GM19463 (cell line): ENCODE results near the gene GCKR.

Experiments
- ATAC-seq: cut with Tn5 transposase; IDR thresholded peaks from one replicate; pipeline ENCODE4 v1.9.1; 2021; ENCODE audit warnings: mild to moderate bottlenecking, moderate library complexity; ENCODE audit not compliant: unreplicated experiment

Gene GCKR

GRCh38 chr2:27496357-27497287, at the start of gene GCKR:
GCKR (plus strand) TSS chr2:27496839; CDS start chr2:27496905, 66 bp downstream.
- no peak for ATAC-seq

GRCh38 chr2:27448381-27448780, 48.3 kb upstream of the GCKR start:
- ATAC-seq = no peak

GRCh38 chr2:27451095-27451494, 45.5 kb upstream of the GCKR start:
- ATAC-seq = no peak

DNA sequence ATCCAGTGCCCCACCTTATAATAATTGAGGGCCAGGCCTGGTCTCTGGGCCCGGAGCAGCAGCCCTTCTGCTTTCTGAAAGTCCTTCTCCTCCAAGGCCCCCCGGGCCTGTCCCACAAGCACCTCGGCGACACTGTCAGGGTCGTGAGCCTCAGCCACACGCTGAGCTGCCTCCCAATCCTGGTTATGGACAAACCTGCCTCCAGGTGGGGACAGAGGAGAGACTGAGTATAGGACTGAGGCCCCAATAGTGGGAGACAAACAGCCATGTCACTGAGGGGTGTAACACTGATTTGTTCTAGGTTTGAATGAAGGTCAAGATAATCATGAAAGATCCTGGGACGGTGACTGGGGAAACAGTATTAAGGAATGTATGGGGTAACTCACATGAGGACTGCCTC, 42.7 kb upstream of the GCKR start:
- ATAC-seq = no peak

DNA sequence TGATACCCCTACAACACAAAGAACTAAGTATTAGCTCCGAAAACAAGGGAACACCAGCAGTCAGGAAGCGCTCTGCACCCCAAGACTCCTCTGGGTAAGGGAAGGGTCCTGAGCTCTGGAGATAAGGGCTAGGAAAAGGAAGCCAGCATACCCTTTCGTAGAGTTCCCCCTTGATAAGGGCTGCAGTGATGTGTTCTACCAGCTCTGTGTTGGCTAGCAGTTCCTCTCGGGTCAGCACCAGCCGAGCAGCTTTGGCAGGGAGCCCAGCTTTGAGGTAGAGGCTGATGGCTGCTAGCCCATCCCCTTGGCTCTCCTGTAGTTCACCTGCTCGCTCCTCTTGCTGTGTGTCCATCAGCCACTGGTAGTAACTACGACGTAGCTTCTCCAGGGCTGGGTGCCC, 35.5 kb upstream of the GCKR start:
- ATAC-seq = no peak

DNA sequence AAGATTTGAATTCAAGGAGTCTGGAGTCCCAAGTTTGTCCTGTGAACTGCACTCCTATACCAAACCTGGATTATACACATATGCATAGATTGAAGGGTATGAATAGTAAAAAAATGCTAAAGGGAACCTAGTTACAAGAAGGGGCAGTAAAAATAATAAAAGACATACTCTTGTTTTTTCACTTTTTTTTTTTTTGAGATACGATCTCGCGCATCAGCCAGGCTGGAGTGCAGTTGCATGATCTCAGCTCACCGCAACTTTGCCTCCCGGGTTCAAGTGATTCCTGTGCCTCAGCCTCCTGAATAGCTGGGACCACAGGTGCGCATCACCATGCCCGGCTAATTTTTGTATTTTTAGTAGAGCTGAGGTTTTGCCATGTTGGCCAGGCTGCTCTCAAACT, 32.2 kb upstream of the GCKR start:
- ATAC-seq = no peak

DNA sequence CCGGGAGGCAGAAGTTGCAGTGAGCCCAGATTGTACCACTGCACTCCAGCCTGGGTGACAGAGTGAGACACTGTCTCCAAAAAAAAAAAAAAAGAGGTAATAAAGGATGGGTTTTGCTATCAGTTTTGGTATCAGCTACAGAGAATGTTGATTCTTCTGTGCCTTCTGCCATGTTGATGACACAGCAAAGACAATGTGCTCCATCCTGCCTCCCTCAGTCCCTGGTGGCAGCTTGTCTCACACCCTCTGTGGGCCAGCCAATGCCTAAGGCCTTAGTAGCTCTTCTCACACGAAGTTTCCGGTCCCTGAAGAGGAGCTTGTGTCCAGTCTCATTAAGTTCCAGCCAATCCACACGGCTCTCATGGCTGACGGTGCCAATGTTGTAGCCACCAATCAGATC, 24.7 kb upstream of the GCKR start:
- ATAC-seq = no peak

- ATAC-seq = no peak
Observed at GRCh38 chr2:27485496-27485895, 11.1 kb upstream of the GCKR start.

DNA sequence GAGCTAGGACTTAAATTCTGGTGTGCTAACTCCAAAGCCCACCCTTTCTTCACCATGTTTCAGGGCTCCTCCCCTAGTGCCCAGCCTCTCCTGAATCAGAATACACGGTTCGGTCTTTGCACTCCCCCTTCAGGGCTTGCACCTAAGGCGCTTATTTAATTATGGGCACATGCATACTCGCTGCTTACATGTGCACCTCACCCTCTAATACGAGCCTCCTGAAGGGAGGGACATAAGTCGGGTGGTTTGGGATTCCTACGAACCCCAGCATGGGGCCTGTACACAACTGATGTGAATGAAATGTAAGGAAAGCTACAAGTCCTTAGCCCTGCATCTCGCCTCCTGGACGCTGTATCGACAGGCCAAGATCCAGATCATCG, 7.5 kb upstream of the GCKR start:
- no peak for ATAC-seq

DNA sequence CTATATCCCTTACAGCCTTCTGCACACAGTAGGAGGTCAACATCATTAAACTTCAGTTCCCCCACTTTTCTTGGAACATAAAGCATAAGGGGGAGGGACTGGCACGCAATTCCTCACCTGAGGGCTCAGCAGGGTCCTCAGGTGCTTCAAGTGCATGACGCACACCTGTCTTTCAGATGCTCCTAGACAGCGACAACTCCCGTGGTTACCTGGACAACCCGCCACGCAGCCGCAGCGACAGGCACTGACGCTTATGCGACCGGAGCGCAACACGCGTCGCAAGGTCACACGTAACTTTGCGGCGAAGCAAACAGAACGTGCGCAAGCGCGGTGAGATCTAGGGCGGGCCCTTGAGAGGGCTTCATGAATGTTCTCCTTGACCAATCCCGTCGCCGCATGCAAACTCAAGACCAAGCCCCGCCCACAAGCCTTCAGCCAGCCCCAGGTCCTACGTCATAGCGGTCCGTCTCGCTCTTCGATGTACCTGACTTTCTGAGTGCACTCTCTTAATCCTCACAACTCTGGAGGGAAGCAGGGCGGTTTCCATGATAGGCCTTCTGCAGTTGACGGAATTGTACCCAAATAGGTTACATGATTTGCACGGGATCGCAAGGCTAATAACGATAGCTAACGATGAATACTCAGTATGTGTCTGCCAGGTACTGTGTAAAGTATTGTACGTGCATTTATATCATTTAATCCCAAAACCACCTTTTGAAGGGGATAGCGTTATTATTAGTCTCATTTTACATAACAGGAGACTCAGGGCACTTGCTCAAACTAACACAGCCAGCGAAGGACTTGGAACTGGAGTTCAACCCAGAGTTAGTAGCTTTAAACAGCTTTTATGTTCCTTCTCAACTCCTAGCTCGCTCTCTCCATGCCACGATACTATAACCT, 6.9 kb upstream of the GCKR start, which contains the start of gene IFT172:
TSS of gene IFT172 (minus strand) at position 246 of the 900 bp plus-strand sequence. CDS start at position 156, 90 bp downstream.
- ATAC-seq = peak; percentile 93

DNA sequence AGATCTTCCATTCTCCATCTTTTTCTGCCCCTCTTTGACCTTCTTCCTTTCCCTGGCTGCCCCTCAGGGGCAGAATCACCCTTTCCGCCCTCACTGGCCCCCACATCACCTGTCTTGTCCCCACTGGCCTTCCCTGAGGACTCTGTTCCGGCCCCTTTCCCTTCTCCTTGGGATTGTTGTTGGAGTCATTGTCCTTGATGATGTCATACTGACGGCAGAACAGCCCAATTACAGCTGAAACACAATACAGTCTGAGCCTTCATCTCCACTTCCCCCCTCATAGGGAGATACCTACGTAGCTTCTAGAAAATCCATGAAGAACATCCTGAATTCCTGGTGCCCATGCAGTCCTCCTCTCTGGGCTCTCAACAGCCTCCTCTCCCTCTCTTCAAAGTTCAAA, 4.1 kb upstream of the GCKR start:
- no peak for ATAC-seq

DNA sequence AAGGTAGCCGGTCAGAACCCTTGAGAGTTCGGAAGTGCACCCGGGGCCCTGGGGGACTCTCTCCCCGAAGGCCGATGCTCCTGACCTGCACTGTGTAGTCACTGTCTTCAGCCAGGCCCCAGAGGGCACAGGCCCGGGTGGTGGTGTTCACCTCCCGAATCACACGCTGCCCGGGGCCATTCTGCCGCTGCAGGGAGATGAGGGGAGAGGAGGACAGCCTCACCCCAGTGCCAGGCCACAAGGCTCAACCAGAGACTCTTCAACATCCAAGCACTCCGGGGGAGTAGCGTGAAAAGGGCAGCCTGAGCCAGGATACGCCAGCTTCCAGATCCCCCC, 2.7 kb upstream of the GCKR start:
- ATAC-seq = no peak

GRCh38 chr2:27494284-27494943, 2.2 kb upstream of the GCKR start:
- no peak for ATAC-seq

GRCh38 chr2:27494944-27495554, 1.6 kb upstream of the GCKR start, which contains the start of gene FNDC4:
FNDC4 (minus strand) TSS chr2:27495200; CDS start chr2:27494679, 521 bp downstream.
- no peak for ATAC-seq

DNA sequence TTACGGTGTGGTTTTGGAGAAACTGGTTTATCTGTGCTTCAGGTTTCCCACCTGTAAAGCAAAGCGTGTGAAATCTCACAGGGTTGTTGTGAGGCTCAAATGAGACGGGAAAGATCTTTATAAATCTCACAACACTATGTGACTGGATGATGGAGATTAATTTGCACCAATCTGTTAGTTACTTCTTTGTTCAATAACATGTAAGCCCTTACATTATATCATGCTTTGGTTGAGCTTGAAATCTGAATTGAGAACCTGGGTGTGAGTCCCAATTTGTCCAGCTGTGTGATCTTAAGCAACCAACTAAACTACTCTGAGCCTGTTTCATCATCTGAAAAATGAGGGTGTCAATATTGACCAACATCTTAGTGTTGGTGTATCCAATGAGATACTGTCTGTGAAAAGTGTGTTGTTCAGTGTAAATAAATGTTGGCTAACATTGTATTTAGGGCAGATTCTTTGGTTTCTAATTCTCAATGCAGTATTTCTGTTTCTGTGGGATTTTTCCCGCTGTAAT, 741 bp upstream of the GCKR start:
- ATAC-seq = no peak

DNA sequence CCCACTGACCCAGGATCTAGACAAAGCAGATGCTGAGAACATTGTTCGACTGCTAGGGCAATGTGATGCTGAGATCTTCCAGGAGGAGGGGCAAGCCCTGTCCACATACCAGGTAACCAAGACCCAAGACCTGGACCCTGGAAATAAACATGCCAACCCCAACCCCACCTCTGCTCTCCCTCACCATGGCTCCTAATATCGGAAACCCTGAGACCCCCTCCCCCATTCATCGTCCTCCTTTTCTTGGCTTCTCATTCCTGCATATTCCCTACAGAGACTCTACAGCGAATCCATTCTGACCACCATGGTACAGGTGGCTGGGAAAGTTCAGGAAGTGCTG, 619 bp downstream of the GCKR start:
- no peak for ATAC-seq

DNA sequence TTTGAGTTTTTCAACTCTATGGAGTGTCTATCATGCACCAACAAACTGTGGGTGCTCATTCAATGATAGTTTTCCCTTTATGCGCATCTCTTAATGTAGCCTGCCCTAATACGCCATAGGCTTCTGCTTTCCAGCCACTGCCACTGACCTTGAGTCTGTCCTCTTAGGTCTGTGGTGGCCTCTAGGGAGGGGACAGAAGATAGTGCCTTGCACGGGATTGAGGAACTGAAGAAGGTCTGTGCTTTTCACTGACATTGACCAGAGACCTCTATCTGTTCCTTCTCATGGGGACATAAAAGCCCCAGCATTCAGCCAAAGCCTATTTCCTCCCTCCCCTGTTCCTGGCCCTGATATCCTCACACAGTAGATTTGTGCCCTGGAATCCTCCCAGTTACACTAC, 2.3 kb downstream of the GCKR start:
- no peak for ATAC-seq

GRCh38 chr2:27501042-27501441, 4.4 kb downstream of the GCKR start:
- ATAC-seq = no peak

DNA sequence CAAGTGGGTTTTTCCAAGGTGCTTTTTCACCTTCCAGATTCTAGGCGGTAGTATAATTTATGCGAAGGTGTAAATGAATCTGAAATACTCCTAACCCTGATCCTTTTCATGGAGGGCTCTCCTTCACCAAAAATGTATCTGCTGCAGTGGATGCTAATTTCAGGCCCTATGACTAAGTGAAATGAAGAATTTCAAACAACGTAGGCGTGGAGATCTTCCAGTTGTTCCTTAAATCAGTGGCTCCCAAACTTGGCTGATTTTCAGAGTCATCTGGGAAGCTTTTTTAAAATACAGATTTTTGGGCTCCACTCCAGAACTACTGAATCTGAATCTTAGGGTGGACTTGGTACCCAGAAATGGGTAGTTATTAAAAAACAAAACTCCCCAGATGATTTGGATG, 5.5 kb downstream of the GCKR start:
- no peak for ATAC-seq

- ATAC-seq = no peak
Observed at GRCh38 chr2:27506587-27506986, 9.9 kb downstream of the GCKR start.

DNA sequence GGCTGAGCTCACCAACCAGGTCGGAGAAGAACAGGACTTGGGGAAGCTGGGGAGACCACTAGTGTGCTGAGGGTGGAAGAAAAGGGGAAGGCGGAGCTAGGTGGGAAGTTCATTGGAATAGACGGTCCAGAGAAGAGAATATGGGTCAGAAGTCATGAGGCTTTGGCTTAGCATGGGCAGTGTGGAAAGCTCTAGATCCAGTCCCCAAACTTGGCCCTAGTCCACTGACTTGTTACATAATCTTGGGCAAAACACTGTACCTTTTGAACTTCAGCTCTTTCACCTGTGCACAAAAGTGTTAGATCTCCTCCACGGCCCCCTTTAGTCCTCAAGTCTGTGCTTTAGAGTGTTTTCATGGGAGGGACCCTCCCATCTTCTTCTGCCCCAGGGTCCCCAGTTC, 10.7 kb downstream of the GCKR start:
- ATAC-seq = no peak
